Measurements from ENCODE around the gene ZNG1B.

DNA sequence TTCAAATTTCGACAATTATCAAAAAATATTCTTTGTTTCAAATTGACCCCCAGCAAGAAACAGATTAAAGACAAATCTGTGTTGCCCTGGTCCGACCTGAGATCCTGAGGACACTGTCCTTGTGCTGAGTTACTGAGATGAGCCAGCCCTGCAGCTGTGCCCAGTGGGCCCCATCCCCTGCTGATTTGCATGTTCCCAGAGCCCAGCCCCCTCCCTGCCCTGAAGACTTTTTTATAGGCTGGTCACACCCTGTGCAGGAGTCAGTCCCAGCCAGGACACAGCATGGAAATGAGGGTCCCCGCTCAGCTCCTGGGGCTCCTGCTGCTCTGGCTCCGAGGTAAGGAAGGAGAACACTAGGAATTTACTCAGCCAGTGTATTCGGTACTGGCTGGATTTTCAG is 31.4 kb upstream of the ZNG1B start:
- TF ChIP-seq TAF1 (IDR thresholded peaks at IDR 0.05; ENCODE audit: borderline replicate concordance, insufficient read depth, low read length) (no peak), SIN3A (IDR thresholded peaks at IDR 0.05; ENCODE audit: borderline replicate concordance, insufficient read depth, low read length) (no peak), POLR2AphosphoS5 (IDR thresholded peaks at IDR 0.05; ENCODE audit: low read depth, low read length) (no peak), FOXP2 (optimal IDR thresholded peaks at IDR 0.05; ENCODE audit: borderline replicate concordance, extremely low read depth, extremely low read length, insufficient read depth) (no peak)
- TF ChIP-seq, protein P1, sequence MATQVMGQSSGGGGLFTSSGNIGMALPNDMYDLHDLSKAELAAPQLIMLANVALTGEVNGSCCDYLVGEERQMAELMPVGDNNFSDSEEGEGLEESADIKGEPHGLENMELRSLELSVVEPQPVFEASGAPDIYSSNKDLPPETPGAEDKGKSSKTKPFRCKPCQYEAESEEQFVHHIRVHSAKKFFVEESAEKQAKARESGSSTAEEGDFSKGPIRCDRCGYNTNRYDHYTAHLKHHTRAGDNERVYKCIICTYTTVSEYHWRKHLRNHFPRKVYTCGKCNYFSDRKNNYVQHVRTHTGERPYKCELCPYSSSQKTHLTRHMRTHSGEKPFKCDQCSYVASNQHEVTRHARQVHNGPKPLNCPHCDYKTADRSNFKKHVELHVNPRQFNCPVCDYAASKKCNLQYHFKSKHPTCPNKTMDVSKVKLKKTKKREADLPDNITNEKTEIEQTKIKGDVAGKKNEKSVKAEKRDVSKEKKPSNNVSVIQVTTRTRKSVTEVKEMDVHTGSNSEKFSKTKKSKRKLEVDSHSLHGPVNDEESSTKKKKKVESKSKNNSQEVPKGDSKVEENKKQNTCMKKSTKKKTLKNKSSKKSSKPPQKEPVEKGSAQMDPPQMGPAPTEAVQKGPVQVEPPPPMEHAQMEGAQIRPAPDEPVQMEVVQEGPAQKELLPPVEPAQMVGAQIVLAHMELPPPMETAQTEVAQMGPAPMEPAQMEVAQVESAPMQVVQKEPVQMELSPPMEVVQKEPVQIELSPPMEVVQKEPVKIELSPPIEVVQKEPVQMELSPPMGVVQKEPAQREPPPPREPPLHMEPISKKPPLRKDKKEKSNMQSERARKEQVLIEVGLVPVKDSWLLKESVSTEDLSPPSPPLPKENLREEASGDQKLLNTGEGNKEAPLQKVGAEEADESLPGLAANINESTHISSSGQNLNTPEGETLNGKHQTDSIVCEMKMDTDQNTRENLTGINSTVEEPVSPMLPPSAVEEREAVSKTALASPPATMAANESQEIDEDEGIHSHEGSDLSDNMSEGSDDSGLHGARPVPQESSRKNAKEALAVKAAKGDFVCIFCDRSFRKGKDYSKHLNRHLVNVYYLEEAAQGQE (IDR thresholded peaks at IDR 0.05; ENCODE audit: insufficient read depth in 1 of 2, low read depth in 2 of 2, low read length in 2 of 2) = no peak
